GM12874 (cell line): Measurements from ENCODE around the gene SHC2.

ENCODE experiments used
- CTCF ChIP-seq: IDR thresholded peaks from 2 replicates; pipeline ENCODE4 v1.5.1; 2011; ENCODE audit warnings: low read depth, mild to moderate bottlenecking, control low read depth, low read length, moderate library complexity; ENCODE audit not compliant: insufficient read depth

SHC2 gene

GRCh38 chr19:461721-462551, 1.1 kb upstream of the SHC2 start:
- no peak for TF ChIP-seq CTCF

- TF ChIP-seq CTCF = no peak
Measured at GRCh38 chr19:459724-460511, 915 bp downstream of the SHC2 start.

- no peak for TF ChIP-seq CTCF
Measured at GRCh38 chr19:458091-459042, 2.5 kb downstream of the SHC2 start.

GRCh38 chr19:457636-458035, 3.2 kb downstream of the SHC2 start:
- no peak for TF ChIP-seq CTCF

GRCh38 chr19:456547-457110, 4.2 kb downstream of the SHC2 start:
- TF ChIP-seq CTCF = no peak

- no peak for TF ChIP-seq CTCF
Measured at GRCh38 chr19:455851-456546, 4.8 kb downstream of the SHC2 start.
